H1 (cell line): ENCODE results near the gene TOGARAM1. TPM values are rescaled to one million over a fixed set of nuclear protein-coding genes. Genes with fewer than 3 reads are reported as not detected.

Source experiments
- BRCA1 ChIP-seq: IDR thresholded peaks from 2 replicates; pipeline ENCODE4 v1.6.1; 2012; ENCODE audit warnings: low read depth, low read length, improper control_type of control experiment
- CBX5 ChIP-seq: fragments of 300-800, 300-1000 bp; sonication (generic); IDR thresholded peaks from 2 replicates; pipeline ENCODE4 v1.7.1; 2016; ENCODE audit warnings: antibody characterized with exemption, low read length, low read depth
- CHD2 ChIP-seq: IDR thresholded peaks from 2 replicates; pipeline ENCODE4 v1.6.1; 2012; ENCODE audit warnings: low read length, improper control_type of control experiment
- CTCF ChIP-seq, 3 experiments: IDR thresholded peaks; 1 replicate in 2 of 3; 2 replicates in 1 of 3; pipeline versions ENCODE4 v1.5.1 to v1.6.1; 2011; ENCODE audit warnings: low read length in 3 of 3, mild to moderate bottlenecking in 3 of 3, inconsistent platforms in 2 of 3, low read depth in 1 of 3, moderate library complexity in 1 of 3; ENCODE audit not compliant: insufficient read depth in 1 of 3; ENCODE audit errors: control extremely low read depth in 1 of 3
- FOSL1 ChIP-seq: IDR thresholded peaks from 2 replicates; pipeline ENCODE4 v1.6.1; 2011; ENCODE audit warnings: mild to moderate bottlenecking, low read depth, low read length, moderate library complexity; ENCODE audit not compliant: insufficient read depth
- KDM4A ChIP-seq: IDR thresholded peaks from one replicate; pipeline ENCODE4 v1.7.1; 2012; ENCODE audit warnings: low read depth, mild to moderate bottlenecking, moderate library complexity, low read length, inconsistent platforms; ENCODE audit not compliant: severe bottlenecking
- NANOG ChIP-seq: IDR thresholded peaks from 2 replicates; pipeline ENCODE4 v1.6.1; 2011; ENCODE audit warnings: low read length, low read depth, mild to moderate bottlenecking, inconsistent platforms; ENCODE audit not compliant: insufficient read depth, poor library complexity, severe bottlenecking
- RFX5 ChIP-seq: IDR thresholded peaks from 2 replicates; pipeline ENCODE4 v1.6.1; 2011; ENCODE audit warnings: low read depth, low read length, improper control_type of control experiment, borderline replicate concordance
- polyA plus RNA-seq, 7 experiments: library from polyadenylated mRNA; depleted of rRNA in 3 of 7; stranded (reverse) in 5 of 7; unstranded in 2 of 7; fragments of >200 nt in 5 of 7; fragments of 200-250 nt in 2 of 7; gene quantifications; 1 replicate in 5 of 7; 2 replicates in 1 of 7; 4 replicates in 1 of 7; pipeline versions ENCODE4 v1.2.1 to v1.2.3, GENCODE V29; 2011 to 2013; ENCODE audit warnings: missing spikeins in 2 of 7, mixed read lengths in 2 of 7
- total RNA-seq: library from RNA; stranded (reverse); fragmentation: NEBNext Ultra II Directional; extraction: Animal tissue kit (Norgen Biotek cat#: 25700); gene quantifications from 2 replicates; pipeline ENCODE4 v1.2.1, GENCODE V29; 2021

The TOGARAM1 gene
- total and polyA plus RNA-seq, 2 of the 8 experiments (the other 6 are each of a cell fraction or from before 2014, with no cell fraction given), result 2.5 to 6.8 TPM

- TF ChIP-seq BRCA1 (no peak), CBX5 (no peak), CHD2 (no peak), NANOG (no peak), KDM4A (no peak), RFX5 (no peak), FOSL1 (no peak), CTCF (IDR thresholded peaks at IDR 0.05; ENCODE audit: control extremely low read depth in 1 of 3, insufficient read depth in 1 of 3, low read depth in 1 of 3, low read length in 3 of 3) (no peak)
Measured at GRCh38 chr14:45120096-45120495, 158.1 kb downstream of the TOGARAM1 start (continued).
